ENCODE data around the gene ELOVL5.
A peak's percentile ranks its signal among the peaks of the same experiment; 100 is the strongest.
"Not testable (repeated sequence)": the region's sequence is repeated elsewhere in the genome, so short reads cannot be mapped to it uniquely, and the experiment has no call there.

The ELOVL5 gene

GRCh38 chr6:53348371-53349208 is at the start of gene ELOVL5:
ELOVL5 (minus strand) TSS chr6:53348950; CDS start chr6:53295699, 53,251 bp downstream.
- peak; percentile 97 for DNase-seq

GRCh38 chr6:53397283-53397682 is 48.5 kb upstream of the ELOVL5 start:
- DNase-seq = no peak

- DNase-seq = no peak
These were observed 47.2 kb upstream of the ELOVL5 start for GRCh38 chr6:53395986-53396385.

- no peak for DNase-seq
These were observed 46.0 kb upstream of the ELOVL5 start for GRCh38 chr6:53394704-53395103.

- DNase-seq = no peak
These were observed 42.4 kb upstream of the ELOVL5 start for GRCh38 chr6:53391170-53391569.

- DNase-seq = no peak
These were observed 41.3 kb upstream of the ELOVL5 start for GRCh38 chr6:53390010-53390409.

GRCh38 chr6:53388615-53389014 is 39.9 kb upstream of the ELOVL5 start:
- not testable (repeated sequence) for DNase-seq

- no peak for DNase-seq
These were observed 33.7 kb upstream of the ELOVL5 start for GRCh38 chr6:53382421-53382820.

- no peak for DNase-seq
These were observed 29.5 kb upstream of the ELOVL5 start for GRCh38 chr6:53378208-53378607.

GRCh38 chr6:53377793-53378192 is 29.0 kb upstream of the ELOVL5 start:
- no peak for DNase-seq

- DNase-seq = no peak
These were observed 28.5 kb upstream of the ELOVL5 start for GRCh38 chr6:53377289-53377688.

GRCh38 chr6:53376661-53377226 is 28.0 kb upstream of the ELOVL5 start:
- no peak for DNase-seq

GRCh38 chr6:53375847-53376246 is 27.1 kb upstream of the ELOVL5 start:
- DNase-seq = no peak

GRCh38 chr6:53373638-53374037 is 24.9 kb upstream of the ELOVL5 start:
- DNase-seq = no peak

GRCh38 chr6:53369876-53370515 is 21.2 kb upstream of the ELOVL5 start:
- no peak for DNase-seq

- no peak for DNase-seq
These were observed 20.3 kb upstream of the ELOVL5 start for GRCh38 chr6:53369051-53369450.

- DNase-seq = no peak
These were observed 17.4 kb upstream of the ELOVL5 start for GRCh38 chr6:53366128-53366641.

- DNase-seq = no peak
These were observed 14.8 kb upstream of the ELOVL5 start for GRCh38 chr6:53363341-53364079.

- peak; percentile 78 for DNase-seq
These were observed 12.8 kb upstream of the ELOVL5 start for GRCh38 chr6:53361549-53362031.

GRCh38 chr6:53360093-53360912 is 11.6 kb upstream of the ELOVL5 start:
- DNase-seq = no peak

- DNase-seq = no peak
These were observed 11.0 kb upstream of the ELOVL5 start for GRCh38 chr6:53359843-53360092.
